ENCODE results near the gene ARHGAP15. TPM values are rescaled to one million over a fixed set of nuclear protein-coding genes. Genes with fewer than 3 reads are reported as not detected.

The ARHGAP15 gene
- total RNA-seq, 4 donors from 2014 or later = 0.80 to 53.1 (median 12.7) TPM

- H3K27ac ChIP-seq = no peak overlapping the region
- WGBS, 2 donors (ENCODE audit: low coverage in 1 of 2) = 73 to 82% methylated on average over 5 of the region's 5 CpGs
- no peak overlapping the region for H3K4me3 ChIP-seq
- DNase-seq = no peak
- H3K4me1 ChIP-seq = no peaks in the 10 kb centered on the region
- no peak for TF ChIP-seq EP300 (IDR thresholded peaks at IDR 0.05; ENCODE audit: low read depth)
- no peak for TF ChIP-seq CTCF (IDR thresholded peaks at IDR 0.05)
- TF ChIP-seq POLR2AphosphoS5 (IDR thresholded peaks at IDR 0.05) = no peak
- TF ChIP-seq POLR2A (IDR thresholded peaks at IDR 0.05) = no peak
- H3K9me3 ChIP-seq = no peaks in the 10 kb centered on the region
- H3K27me3 ChIP-seq = no peaks in the 10 kb centered on the region
- intact Hi-C loops (cut with DNase I; ENCODE audit: low total_unique reads) = no loop called here
- in situ Hi-C loops (cut with MboI; ENCODE audit: low pct_ligation_motif_present in 1 of 4, low pct_unique_long_range_greater_than_20kb in 1 of 4, low sequenced_read_pairs in 3 of 4) = no loop called here
- no peaks in the 10 kb centered on the region for H3K36me3 ChIP-seq
These were observed 311.3 kb downstream of the ARHGAP15 start for GRCh38 chr2:143440411-143441012.

GRCh38 chr2:143442193-143442592, 313.0 kb downstream of the ARHGAP15 start:
- peak overlapping the region in 2 of 4 donors; percentile 34 to 53 for H3K27ac ChIP-seq
- 70 to 82% methylated on average over 6 of the region's 6 CpGs for WGBS, 2 donors (ENCODE audit: low coverage in 1 of 2)
- no peak overlapping the region for H3K4me3 ChIP-seq
- TF ChIP-seq EP300 (IDR thresholded peaks at IDR 0.05; ENCODE audit: low read depth) = no peak
- TF ChIP-seq POLR2AphosphoS5 (IDR thresholded peaks at IDR 0.05) = no peak
- no peak for TF ChIP-seq POLR2A (IDR thresholded peaks at IDR 0.05)
- TF ChIP-seq CTCF (IDR thresholded peaks at IDR 0.05) = no peak
- in situ Hi-C loops (cut with MboI; ENCODE audit: low pct_ligation_motif_present in 1 of 4, low pct_unique_long_range_greater_than_20kb in 1 of 4, low sequenced_read_pairs in 3 of 4) = no loop called here
- H3K9me3 ChIP-seq = no peaks in the 10 kb centered on the region
- no peaks in the 10 kb centered on the region for H3K27me3 ChIP-seq
- no peak for DNase-seq
- intact Hi-C loops (cut with DNase I; ENCODE audit: low total_unique reads) = no loop called here
- no peaks in the 10 kb centered on the region for H3K4me1 ChIP-seq
- H3K36me3 ChIP-seq = no peaks in the 10 kb centered on the region

GRCh38 chr2:143451642-143452281, 322.5 kb downstream of the ARHGAP15 start:
- no peaks in the 10 kb centered on the region for H3K36me3 ChIP-seq
- in situ Hi-C loops (cut with MboI; ENCODE audit: low pct_ligation_motif_present in 1 of 4, low pct_unique_long_range_greater_than_20kb in 1 of 4, low sequenced_read_pairs in 3 of 4) (no loop called here), intact Hi-C loops (cut with DNase I; ENCODE audit: low total_unique reads) (no loop called here)
- H3K4me1 ChIP-seq = no peaks in the 10 kb centered on the region
- H3K27me3 ChIP-seq = no peaks in the 10 kb centered on the region
- no peak overlapping the region for H3K4me3 ChIP-seq
- no peaks in the 10 kb centered on the region for H3K9me3 ChIP-seq
- DNase-seq = no peak
- no peak for TF ChIP-seq POLR2A (IDR thresholded peaks at IDR 0.05)
- no peak for TF ChIP-seq CTCF (IDR thresholded peaks at IDR 0.05)
- no peak for TF ChIP-seq EP300 (IDR thresholded peaks at IDR 0.05; ENCODE audit: low read depth)
- no peak for TF ChIP-seq POLR2AphosphoS5 (IDR thresholded peaks at IDR 0.05)
- 48 to 60% methylated on average over 3 to 4 of the region's 4 CpGs for WGBS, 2 donors (ENCODE audit: low coverage in 1 of 2)
- H3K27ac ChIP-seq = no peak overlapping the region

- no peaks in the 10 kb centered on the region for H3K27me3 ChIP-seq
- H3K27ac ChIP-seq = no peak overlapping the region
- H3K4me1 ChIP-seq = no peaks in the 10 kb centered on the region
- no peak for DNase-seq
- H3K36me3 ChIP-seq = no peaks in the 10 kb centered on the region
- 73 to 78% methylated on average over 3 of the region's 3 CpGs for WGBS, 2 donors (ENCODE audit: low coverage in 1 of 2)
- in situ Hi-C loops (cut with MboI; ENCODE audit: low pct_ligation_motif_present in 1 of 4, low pct_unique_long_range_greater_than_20kb in 1 of 4, low sequenced_read_pairs in 3 of 4) (no loop called here), intact Hi-C loops (cut with DNase I; ENCODE audit: low total_unique reads) (no loop called here)
- TF ChIP-seq POLR2AphosphoS5 (IDR thresholded peaks at IDR 0.05) (no peak), EP300 (IDR thresholded peaks at IDR 0.05; ENCODE audit: low read depth) (no peak), POLR2A (IDR thresholded peaks at IDR 0.05) (no peak), CTCF (IDR thresholded peaks at IDR 0.05) (no peak)
- H3K9me3 ChIP-seq = no peaks in the 10 kb centered on the region
- no peak overlapping the region for H3K4me3 ChIP-seq
These were observed 323.7 kb downstream of the ARHGAP15 start for GRCh38 chr2:143452817-143453451.

Data from transverse colon (tissue), 4 donors.